K562 (cell line): ENCODE data around the gene DDX39A. TPM values are rescaled to one million over a fixed set of nuclear protein-coding genes. Genes with fewer than 3 reads are reported as not detected.
A peak's percentile ranks its signal among the peaks of the same experiment; 100 is the strongest.

Experiments
- ATAC-seq: fragments of 200-7000 bp; cut with Tn5 transposase; 3 replicates; pipeline ENCODE4 v1.9.1; 2020; ENCODE audit warnings: moderate library complexity
- BruUV-seq: library from RNA; stranded (reverse); fragments of 400-500 nt; replicated peaks from 2 replicates; lab custom pipeline; 2021; lab: Mats Ljungman, UMichigan
- CTCF ChIA-PET: fragments of 300-600 bp; formaldehyde crosslinking; extraction: SDS; loops from one replicate; lab custom pipeline; 2021; ENCODE audit warnings: low intra/inter-chr PET ratio; lab: Yijun Ruan, JAX
- POLR2A ChIA-PET: fragments of 300-600, 350-650 bp; sonication (Branson Sonifier 250); formaldehyde crosslinking; extraction: SDS; loops from one replicate; lab custom pipeline; 2021; ENCODE audit warnings: antibody characterized with exemption, inconsistent platforms; lab: Yijun Ruan, JAX
- DNase-seq, 4 experiments: peaks; one replicate each; pipeline versions ENCODE4 v3.0.0 to v3.0.0-alpha.2; 2011 to 2018; ENCODE audit warnings: low spot score in 3 of 4, mixed read lengths in 3 of 4; ENCODE audit errors: extremely low read depth in 1 of 4
- FAIRE-seq: peaks from 2 replicates; lab custom pipeline; 2011; peaks lifted over from hg19 to GRCh38; lab: Jason Lieb, UNC
- H2AFZ ChIP-seq: 2 replicates; pipeline ENCODE4 v1.6.0; 2011; ENCODE audit warnings: low read depth, low read length, control low read depth, inconsistent platforms
- H3K27ac ChIP-seq: fragments of 200-600 bp; 3 replicates; pipeline ENCODE4 v1.8.0; 2011; ENCODE audit warnings: low read depth, mild to moderate bottlenecking, control low read depth, inconsistent platforms, low read length, moderate library complexity, mixed read lengths; ENCODE audit errors: extremely low read depth
- H3K27me3 ChIP-seq, 2 experiments: fragments of 300-600 bp in 1 of 2; 2 replicates in 1 of 2; 3 replicates in 1 of 2; pipeline versions ENCODE4 v1.6.0 to v1.8.0; 2011; ENCODE audit warnings: inconsistent platforms in 2 of 2, low read length in 2 of 2, mild to moderate bottlenecking in 1 of 2, mixed read lengths in 1 of 2, moderate library complexity in 1 of 2; ENCODE audit not compliant: control insufficient read depth in 2 of 2, insufficient read depth in 2 of 2
- H3K36me3 ChIP-seq: fragments of 300-600 bp; 3 replicates; pipeline ENCODE4 v1.8.0; 2011; ENCODE audit warnings: mild to moderate bottlenecking, low read length, inconsistent platforms; ENCODE audit not compliant: control insufficient read depth, insufficient read depth
- H3K4me1 ChIP-seq, 2 experiments: fragments of 200-600 bp in 1 of 2; replicated peaks in 1 of 2; 2 replicates in 1 of 2; 3 replicates in 1 of 2; pipeline versions ENCODE4 v1.5.1 to v1.8.0; 2011; ENCODE audit warnings: inconsistent platforms in 2 of 2, low read length in 2 of 2, mild to moderate bottlenecking in 1 of 2, mixed read lengths in 1 of 2, moderate library complexity in 1 of 2; ENCODE audit not compliant: control insufficient read depth in 2 of 2, insufficient read depth in 2 of 2
- H3K4me2 ChIP-seq: 2 replicates; pipeline ENCODE4 v1.6.1; 2011; ENCODE audit warnings: low read length, control low read depth, inconsistent platforms, mixed read lengths; ENCODE audit not compliant: insufficient read depth
- H3K4me3 ChIP-seq: fragments of 200-600 bp; sonication (generic), shearing (Covaris generic); 2 replicates; pipeline ENCODE4 v1.5.1; 2016; ENCODE audit warnings: control low read depth, inconsistent platforms
- H3K79me2 ChIP-seq: fragments of 200-600 bp; 3 replicates; pipeline ENCODE4 v1.8.0; 2011; ENCODE audit warnings: low read length, inconsistent platforms; ENCODE audit not compliant: control insufficient read depth, insufficient read depth
- H3K9ac ChIP-seq, 2 experiments: 2 replicates each; pipeline versions ENCODE4 v1.6.0 to v1.6.1; 2011; ENCODE audit warnings: low read depth in 2 of 2, low read length in 2 of 2, control low read depth in 1 of 2, inconsistent platforms in 1 of 2, mild to moderate bottlenecking in 1 of 2, mixed read lengths in 1 of 2; ENCODE audit not compliant: insufficient read depth in 1 of 2
- H3K9me1 ChIP-seq: one replicate; pipeline ENCODE4 v1.6.0; 2011; ENCODE audit warnings: inconsistent platforms, mild to moderate bottlenecking, low read length, moderate library complexity; ENCODE audit not compliant: control insufficient read depth, insufficient read depth
- H3K9me3 ChIP-seq: replicated peaks from 2 replicates; pipeline ENCODE4 v1.5.1; 2011; ENCODE audit warnings: low read depth, low read length, inconsistent platforms; ENCODE audit not compliant: control insufficient read depth, insufficient read depth
- H4K20me1 ChIP-seq: replicated peaks from 2 replicates; pipeline ENCODE4 v1.6.1; 2011; ENCODE audit warnings: low read length, inconsistent platforms, mixed read lengths; ENCODE audit not compliant: control insufficient read depth, insufficient read depth
- BACH1 ChIP-seq: fragments of 200-800 bp; sonication (Bioruptor generic); IDR thresholded peaks from 2 replicates; pipeline ENCODE4 v1.6.1; 2016; ENCODE audit warnings: missing genetic modification characterization, missing compliant biosample characterization
- JUN ChIP-seq, 2 experiments: sonication (generic) in 1 of 2; formaldehyde crosslinking in 1 of 2; IDR thresholded peaks; 2 replicates each; pipeline versions ENCODE4 v1.6.1 to v1.8.0; 2012 to 2022; ENCODE audit warnings: borderline replicate concordance in 2 of 2, mild to moderate bottlenecking in 2 of 2, improper control_type of control experiment in 1 of 2, low read depth in 1 of 2, low read length in 1 of 2, missing genetic modification reagents in 1 of 2
- MITF ChIP-seq: IDR thresholded peaks from 2 replicates; pipeline ENCODE4 v1.6.1; 2014; ENCODE audit warnings: antibody characterized with exemption
- NCOA4 ChIP-seq: fragments of 450-650 bp; IDR thresholded peaks from 2 replicates; pipeline ENCODE4 v1.6.1; 2018; ENCODE audit warnings: mild to moderate bottlenecking; ENCODE audit not compliant: partially characterized antibody
- RBFOX2 ChIP-seq: fragments of 200-400 bp; formaldehyde crosslinking; IDR thresholded peaks from 2 replicates; pipeline ENCODE4 v1.6.1; 2017; ENCODE audit warnings: low read depth, mild to moderate bottlenecking, low read length, moderate library complexity
- ZBTB11 ChIP-seq, 3 experiments: fragments of 200-800 bp in 1 of 3; fragments of 250-450 bp in 1 of 3; fragments of 450-650 bp in 1 of 3; sonication (Bioruptor Pico) in 1 of 3; sonication (Bioruptor generic) in 1 of 3; formaldehyde crosslinking in 1 of 3; IDR thresholded peaks; 2 replicates each; pipeline versions ENCODE4 v1.6.1 to v1.8.0; 2016 to 2022; ENCODE audit warnings: mild to moderate bottlenecking in 2 of 3, missing genetic modification characterization in 2 of 3, missing compliant biosample characterization in 1 of 3, moderate library complexity in 1 of 3
- ZKSCAN3 ChIP-seq: fragments of 250-450 bp; sonication (Bioruptor Pico); IDR thresholded peaks from 2 replicates; pipeline ENCODE4 v1.4.0; 2020
- ZNF121 ChIP-seq: sonication (generic); formaldehyde crosslinking; conservative IDR thresholded peaks from 2 replicates; pipeline ENCODE4 v1.8.0; 2022; ENCODE audit warnings: missing genetic modification reagents
- WGBS: fragments of 100-300 bp; shearing (Covaris generic); methylation state at CpG from one replicate; pipeline ENCODE4 v1.1.6; 2016; ENCODE audit warnings: low coverage, mixed read lengths; ENCODE audit not compliant: insufficient coverage; ENCODE audit errors: missing lambda C conversion rate; 5-methylcytosine and 5-hydroxymethylcytosine counted together
- in situ Hi-C: fragments of 300-500 bp; cut with MboI; formaldehyde crosslinking; loops from 4 replicates; pipeline ENCODE4 v1.15.0; 2018; ENCODE audit warnings: inconsistent platforms, mixed read lengths
- intact Hi-C: fragments of 100-400 bp; cut with micrococcal nuclease; formaldehyde crosslinking; loops from 2 replicates; pipeline ENCODE4 v1.14.2; 2022
- polyA plus RNA-seq, 8 experiments: library from polyadenylated mRNA; depleted of rRNA in 4 of 8; stranded (reverse) in 5 of 8; unstranded in 3 of 8; fragments of >200 nt; fragmentation: Nextera tagmentation in 2 of 8; fragmentation: Illumina TruSeq in 1 of 8; extraction: Ambion mirVana in 2 of 8; extraction: Trizol in 1 of 8; gene quantifications; 2 replicates each; pipeline versions ENCODE4 v1.2.1 to v1.2.3, GENCODE V29; 2011 to 2014; ENCODE audit warnings: inconsistent platforms in 1 of 8, missing spikeins in 1 of 8
- total RNA-seq, 7 experiments: library from RNA; depleted of rRNA in 6 of 7; stranded (reverse); fragments of >200 nt in 6 of 7; fragmentation: Illumina TruSeq in 2 of 7; extraction: Trizol in 2 of 7; gene quantifications; 2 replicates each; pipeline versions ENCODE4 v1.2.1 to v1.2.3, GENCODE V29; 2011 to 2021; ENCODE audit warnings: low replicate concordance in 1 of 7

The DDX39A gene
- total and polyA plus RNA-seq, 9 of the 15 experiments (the other 6 are each of a cell fraction or from before 2014, with no cell fraction given), result 90.3 to 250 (median 188) TPM

GRCh38 chr19:14401468-14402195, 17.5 kb downstream of the DDX39A start:
- POLR2A ChIA-PET, result interaction anchor here (1.0 to 1.1 kb wide), 2 partner anchors 11 to 203 kb away, joined by 3 to 4 read pairs; no protein-coding TSS in a partner anchor
- no peak overlapping the region for H3K27ac ChIP-seq

GRCh38 chr19:14400951-14401431, 18.1 kb downstream of the DDX39A start:
- no peak for FAIRE-seq
- Histone ChIP-seq H3K4me2 (no peak overlapping the region), H3K9me1 (peaks cover 4% of the 10 kb centered on the region), H2AFZ (no peak overlapping the region), H3K4me3 (no peak overlapping the region), H3K79me2 (no peaks in the 10 kb centered on the region; the same call in 2 of the 3 replicates), H3K36me3 (peaks cover 66% of the 10 kb centered on the region; the same call in 2 of the 3 replicates), H3K27me3 (no peaks in the 10 kb centered on the region), H4K20me1 (peaks cover 7% of the 10 kb centered on the region; the same call in 1 of the 2 replicates), H3K27ac (no peak overlapping the region), H3K9me3 (no peaks in the 10 kb centered on the region), H3K9ac (no peak overlapping the region; a peak in 1 of 4 replicates), H3K4me1 (peaks cover 7 to 18% of the 10 kb centered on the region in 2 experiments; a peak in 4 of 5 replicates)
- no peak for DNase-seq
- in situ Hi-C loops (no loop called here), intact Hi-C loops (loop anchor here (10.0 kb wide), 1 partner anchor 256 kb away; no protein-coding TSS in a partner anchor)
- CTCF ChIA-PET, result interaction anchor here (0.5 kb wide), 1 partner anchor 61 kb away, joined by 5 read pairs; no protein-coding TSS in a partner anchor
- no TSS peak for BruUV-seq
- no peak for ATAC-seq
- WGBS, result 92% methylated on average over 11 of the region's 11 CpGs
- POLR2A ChIA-PET, result interaction anchor here (1.1 to 1.5 kb wide), 2 partner anchors 10 kb away, joined by 4 to 6 read pairs; no protein-coding TSS in a partner anchor
- TF ChIP-seq BACH1, result no peak
- TF ChIP-seq NCOA4, result no peak
- TF ChIP-seq ZBTB11 (CRISPR knock-in tag; IDR thresholded peaks at IDR 0.05), result no peak
- no peak for TF ChIP-seq MITF
- TF ChIP-seq ZKSCAN3 (CRISPR knock-in tag), result no peak

More at GRCh38 chr19:14401468-14402195, 17.5 kb downstream of the DDX39A start:
- H3K4me3 ChIP-seq, result no peak overlapping the region
- CTCF ChIA-PET, result interaction anchor here (0.5 kb wide), 1 partner anchor 62 kb away, joined by 5 read pairs; no protein-coding TSS in a partner anchor
- in situ Hi-C loops, result no loop called here
- no TSS peak for BruUV-seq
- intact Hi-C loops, result loop anchor here (10.0 kb wide), 1 partner anchor 257 kb away; no protein-coding TSS in a partner anchor
- ATAC-seq, result no peak
- DNase-seq, result peak in 1 of 4 experiments; percentile 4
- peaks cover 12% of the 10 kb centered on the region for H4K20me1 ChIP-seq
- no peak overlapping the region for H2AFZ ChIP-seq
- H3K4me1 ChIP-seq, result peaks cover 7 to 25% of the 10 kb centered on the region in 2 experiments; a peak in 4 of 5 replicates
- H3K9ac ChIP-seq, result peak overlapping the region in 1 of 2 experiments; percentile 69; a peak in 2 of 4 replicates
- WGBS, result 88% methylated on average over 14 of the region's 18 CpGs
- H3K4me2 ChIP-seq, result no peak overlapping the region
- H3K9me1 ChIP-seq, result peaks cover 4% of the 10 kb centered on the region
- peak; percentile 80 for TF ChIP-seq ZNF121 (CRISPR knock-in tag)
- TF ChIP-seq JUN (IDR thresholded peaks at IDR 0.05; ENCODE audit: borderline replicate concordance, low read depth, low read length), result no peak
- no peak for TF ChIP-seq JUN (CRISPR knock-in tag; IDR thresholded peaks at IDR 0.05; ENCODE audit: borderline replicate concordance)
- peak; percentile 24; the same call in 1 of the 2 replicates for TF ChIP-seq RBFOX2
- H3K36me3 ChIP-seq, result peaks cover 64% of the 10 kb centered on the region; the same call in 2 of the 3 replicates
- no peak for FAIRE-seq
- H3K9me3 ChIP-seq, result no peaks in the 10 kb centered on the region
- no peaks in the 10 kb centered on the region; the same call in 2 of the 3 replicates for H3K79me2 ChIP-seq
- no peaks in the 10 kb centered on the region for H3K27me3 ChIP-seq
